Measurements from ENCODE around the gene TUT1.
"Not testable (repeated sequence)": the region's sequence is repeated elsewhere in the genome, so short reads cannot be mapped to it uniquely, and the experiment has no call there.

TUT1 gene

GRCh38 chr11:62550478-62550877, 40.8 kb downstream of the TUT1 start:
- not testable (repeated sequence) for H3K36me3 ChIP-seq (ENCODE audit: control insufficient read depth in 2 of 2, insufficient read depth in 2 of 2, low read length in 2 of 2); H3K27me3 ChIP-seq (ENCODE audit: control insufficient read depth in 2 of 2, insufficient read depth in 2 of 2, low read length in 2 of 2); H3K9me3 ChIP-seq (ENCODE audit: control insufficient read depth in 2 of 2, low read length in 2 of 2); H3K27ac ChIP-seq (ENCODE audit: low read depth in 2 of 2, low read length in 2 of 2); H3K9ac ChIP-seq (ENCODE audit: low read depth in 1 of 2, low read length in 2 of 2); H3K4me3 ChIP-seq (ENCODE audit: low read length in 2 of 2)
- H3K4me1 ChIP-seq (ENCODE audit: control insufficient read depth in 2 of 2, insufficient read depth in 2 of 2, low read length in 2 of 2), result peaks cover 71% of the 10 kb centered on the region in 2 donors

GRCh38 chr11:62548545-62549335, 42.6 kb downstream of the TUT1 start:
- no peaks in the 10 kb centered on the region for H3K27me3 ChIP-seq (ENCODE audit: control insufficient read depth in 2 of 2, insufficient read depth in 2 of 2, low read length in 2 of 2)
- peak overlapping the region; percentile 41 to 100 for H3K9ac ChIP-seq (ENCODE audit: low read depth in 1 of 2, low read length in 2 of 2)
- peaks cover 68% of the 10 kb centered on the region in 2 donors for H3K4me1 ChIP-seq (ENCODE audit: control insufficient read depth in 2 of 2, insufficient read depth in 2 of 2, low read length in 2 of 2)
- no peaks in the 10 kb centered on the region for H3K9me3 ChIP-seq (ENCODE audit: control insufficient read depth in 2 of 2, low read length in 2 of 2)
- H3K4me3 ChIP-seq (ENCODE audit: low read length in 2 of 2), result peak overlapping the region; percentile 33 to 50
- H3K36me3 ChIP-seq (ENCODE audit: control insufficient read depth in 2 of 2, insufficient read depth in 2 of 2, low read length in 2 of 2), result no peaks in the 10 kb centered on the region
- H3K27ac ChIP-seq (ENCODE audit: low read depth in 2 of 2, low read length in 2 of 2), result peak overlapping the region; percentile 99 to 100

- H3K4me3 ChIP-seq (ENCODE audit: low read length in 2 of 2), result peak overlapping the region; percentile 79 to 97
- H3K36me3 ChIP-seq (ENCODE audit: control insufficient read depth in 2 of 2, insufficient read depth in 2 of 2, low read length in 2 of 2), result no peaks in the 10 kb centered on the region
- peaks cover 67 to 70% of the 10 kb centered on the region in 2 donors for H3K4me1 ChIP-seq (ENCODE audit: control insufficient read depth in 2 of 2, insufficient read depth in 2 of 2, low read length in 2 of 2)
- no peaks in the 10 kb centered on the region for H3K27me3 ChIP-seq (ENCODE audit: control insufficient read depth in 2 of 2, insufficient read depth in 2 of 2, low read length in 2 of 2)
- H3K9me3 ChIP-seq (ENCODE audit: control insufficient read depth in 2 of 2, low read length in 2 of 2), result no peaks in the 10 kb centered on the region
- H3K27ac ChIP-seq (ENCODE audit: low read depth in 2 of 2, low read length in 2 of 2), result peak overlapping the region; percentile 99 to 100
- H3K9ac ChIP-seq (ENCODE audit: low read depth in 1 of 2, low read length in 2 of 2), result peak overlapping the region; percentile 56 to 100
These were observed 43.5 kb downstream of the TUT1 start for GRCh38 chr11:62547691-62548281.

- H3K4me1 ChIP-seq (ENCODE audit: control insufficient read depth in 2 of 2, insufficient read depth in 2 of 2, low read length in 2 of 2), result peaks cover 66 to 70% of the 10 kb centered on the region in 2 donors
These were observed 44.2 kb downstream of the TUT1 start for GRCh38 chr11:62546929-62547625.

GRCh38 chr11:62546244-62546928, 44.9 kb downstream of the TUT1 start, which contains the start of gene AHNAK:
AHNAK (minus strand) TSS chr11:62546806; CDS start chr11:62536098, 10,708 bp downstream.
- H3K27ac ChIP-seq (ENCODE audit: low read depth in 2 of 2, low read length in 2 of 2), result peak within 1 kb of the TSS; percentile 99 to 100
- H3K4me3 ChIP-seq (ENCODE audit: low read length in 2 of 2), result peak within 1 kb of the TSS; percentile 90 to 97
- H3K36me3 ChIP-seq (ENCODE audit: control insufficient read depth in 2 of 2, insufficient read depth in 2 of 2, low read length in 2 of 2), result no peaks in the 10 kb centered on the region
- peaks cover 66 to 70% of the 10 kb centered on the region in 2 donors for H3K4me1 ChIP-seq (ENCODE audit: control insufficient read depth in 2 of 2, insufficient read depth in 2 of 2, low read length in 2 of 2)
- H3K9me3 ChIP-seq (ENCODE audit: control insufficient read depth in 2 of 2, low read length in 2 of 2), result no peaks in the 10 kb centered on the region
- no peaks in the 10 kb centered on the region for H3K27me3 ChIP-seq (ENCODE audit: control insufficient read depth in 2 of 2, insufficient read depth in 2 of 2, low read length in 2 of 2)
- H3K9ac ChIP-seq (ENCODE audit: low read depth in 1 of 2, low read length in 2 of 2), result peak within 1 kb of the TSS; percentile 95 to 100

More at GRCh38 chr11:62546929-62547625, 44.2 kb downstream of the TUT1 start:
- H3K9ac ChIP-seq (ENCODE audit: low read depth in 1 of 2, low read length in 2 of 2), result peak overlapping the region; percentile 56 to 100
- no peaks in the 10 kb centered on the region for H3K9me3 ChIP-seq (ENCODE audit: control insufficient read depth in 2 of 2, low read length in 2 of 2)
- no peaks in the 10 kb centered on the region for H3K27me3 ChIP-seq (ENCODE audit: control insufficient read depth in 2 of 2, insufficient read depth in 2 of 2, low read length in 2 of 2)
- peak overlapping the region; percentile 99 to 100 for H3K27ac ChIP-seq (ENCODE audit: low read depth in 2 of 2, low read length in 2 of 2)
- H3K4me3 ChIP-seq (ENCODE audit: low read length in 2 of 2), result peak overlapping the region; percentile 79 to 97
- no peaks in the 10 kb centered on the region for H3K36me3 ChIP-seq (ENCODE audit: control insufficient read depth in 2 of 2, insufficient read depth in 2 of 2, low read length in 2 of 2)

GRCh38 chr11:62545437-62546243, 45.7 kb downstream of the TUT1 start:
- Histone ChIP-seq H3K27me3 (ENCODE audit: control insufficient read depth in 2 of 2, insufficient read depth in 2 of 2, low read length in 2 of 2) (no peaks in the 10 kb centered on the region), H3K9ac (ENCODE audit: low read depth in 1 of 2, low read length in 2 of 2) (peak overlapping the region; percentile 95 to 100), H3K4me1 (ENCODE audit: control insufficient read depth in 2 of 2, insufficient read depth in 2 of 2, low read length in 2 of 2) (peaks cover 69 to 72% of the 10 kb centered on the region in 2 donors), H3K9me3 (ENCODE audit: control insufficient read depth in 2 of 2, low read length in 2 of 2) (no peaks in the 10 kb centered on the region), H3K36me3 (ENCODE audit: control insufficient read depth in 2 of 2, insufficient read depth in 2 of 2, low read length in 2 of 2) (no peaks in the 10 kb centered on the region), H3K4me3 (ENCODE audit: low read length in 2 of 2) (peak overlapping the region; percentile 90 to 97), H3K27ac (ENCODE audit: low read depth in 2 of 2, low read length in 2 of 2) (peak overlapping the region; percentile 99 to 100)

- H3K4me1 ChIP-seq (ENCODE audit: control insufficient read depth in 2 of 2, insufficient read depth in 2 of 2, low read length in 2 of 2), result peaks cover 76 to 77% of the 10 kb centered on the region in 2 donors
These were observed 46.5 kb downstream of the TUT1 start for GRCh38 chr11:62544581-62545436.

GRCh38 chr11:62543680-62544444, 47.5 kb downstream of the TUT1 start:
- no peaks in the 10 kb centered on the region for H3K27me3 ChIP-seq (ENCODE audit: control insufficient read depth in 2 of 2, insufficient read depth in 2 of 2, low read length in 2 of 2)
- H3K27ac ChIP-seq (ENCODE audit: low read depth in 2 of 2, low read length in 2 of 2), result peak overlapping the region; percentile 99 to 100
- H3K36me3 ChIP-seq (ENCODE audit: control insufficient read depth in 2 of 2, insufficient read depth in 2 of 2, low read length in 2 of 2), result peaks cover 2% of the 10 kb centered on the region in 2 donors
- H3K4me3 ChIP-seq (ENCODE audit: low read length in 2 of 2), result peak overlapping the region; percentile 90 to 97
- H3K9me3 ChIP-seq (ENCODE audit: control insufficient read depth in 2 of 2, low read length in 2 of 2), result no peaks in the 10 kb centered on the region
- H3K4me1 ChIP-seq (ENCODE audit: control insufficient read depth in 2 of 2, insufficient read depth in 2 of 2, low read length in 2 of 2), result peaks cover 78 to 83% of the 10 kb centered on the region in 2 donors
- H3K9ac ChIP-seq (ENCODE audit: low read depth in 1 of 2, low read length in 2 of 2), result peak overlapping the region; percentile 95 to 100

More at GRCh38 chr11:62544581-62545436, 46.5 kb downstream of the TUT1 start:
- Histone ChIP-seq H3K27me3 (ENCODE audit: control insufficient read depth in 2 of 2, insufficient read depth in 2 of 2, low read length in 2 of 2) (no peaks in the 10 kb centered on the region), H3K27ac (ENCODE audit: low read depth in 2 of 2, low read length in 2 of 2) (peak overlapping the region; percentile 99 to 100), H3K4me3 (ENCODE audit: low read length in 2 of 2) (peak overlapping the region; percentile 90 to 97), H3K9me3 (ENCODE audit: control insufficient read depth in 2 of 2, low read length in 2 of 2) (no peaks in the 10 kb centered on the region), H3K36me3 (ENCODE audit: control insufficient read depth in 2 of 2, insufficient read depth in 2 of 2, low read length in 2 of 2) (no peaks in the 10 kb centered on the region), H3K9ac (ENCODE audit: low read depth in 1 of 2, low read length in 2 of 2) (peak overlapping the region; percentile 95 to 100)
